Stimulated activated CD8-positive, alpha-beta memory T cell treated with anti-CD3 and anti-CD28 coated beads, Interleukin-4, amount 100 ng/mL, for 48 hours (primary cell): ENCODE data around the gene PXMP4.

Source experiments
- DNase-seq: peaks from one replicate; pipeline ENCODE4 v3.0.0-alpha.2; 2020

Gene PXMP4

GRCh38 chr20:33731693-33732165 is 11.6 kb upstream of the PXMP4 start, which contains the start of gene ZNF341:
Gene ZNF341, plus strand, starts transcription at chr20:33731996. Its CDS starts 26 bp downstream, at chr20:33732022.
- peak; percentile 92 for DNase-seq

GRCh38 chr20:33730946-33731692 is 11.0 kb upstream of the PXMP4 start:
- no peak for DNase-seq

- DNase-seq = no peak
Measured at GRCh38 chr20:33729101-33729500, 9.0 kb upstream of the PXMP4 start.

GRCh38 chr20:33728463-33728862 is 8.4 kb upstream of the PXMP4 start:
- DNase-seq = no peak

- no peak for DNase-seq
Measured at GRCh38 chr20:33727806-33728205, 7.7 kb upstream of the PXMP4 start.

GRCh38 chr20:33727115-33727479 is 7.0 kb upstream of the PXMP4 start:
- no peak for DNase-seq

- DNase-seq = no peak
Measured at GRCh38 chr20:33725607-33726264, 5.6 kb upstream of the PXMP4 start.

GRCh38 chr20:33724439-33725094 is 4.5 kb upstream of the PXMP4 start:
- no peak for DNase-seq

GRCh38 chr20:33721391-33722140 is 1.5 kb upstream of the PXMP4 start:
- DNase-seq = no peak

- DNase-seq = peak; percentile 29
Measured at GRCh38 chr20:33719277-33719988, 677 bp downstream of the PXMP4 start.

- DNase-seq = no peak
Measured at GRCh38 chr20:33716498-33716897, 3.6 kb downstream of the PXMP4 start.

GRCh38 chr20:33713865-33714367 is 6.2 kb downstream of the PXMP4 start:
- DNase-seq = no peak

- DNase-seq = no peak
Measured at GRCh38 chr20:33711446-33711738, 8.7 kb downstream of the PXMP4 start.

GRCh38 chr20:33710681-33711445 is 9.2 kb downstream of the PXMP4 start:
- no peak for DNase-seq

- no peak for DNase-seq
Measured at GRCh38 chr20:33709905-33710541, 10.1 kb downstream of the PXMP4 start.

- peak; percentile 38 for DNase-seq
Measured at GRCh38 chr20:33709398-33709797, 10.7 kb downstream of the PXMP4 start.

- DNase-seq = no peak
Measured at GRCh38 chr20:33707668-33708067, 12.4 kb downstream of the PXMP4 start.

GRCh38 chr20:33704197-33704924 is 15.7 kb downstream of the PXMP4 start:
- no peak for DNase-seq

GRCh38 chr20:33703498-33704137 is 16.5 kb downstream of the PXMP4 start:
- no peak for DNase-seq

- DNase-seq = no peak
Measured at GRCh38 chr20:33702861-33703260, 17.2 kb downstream of the PXMP4 start.
